SH-SY5Y (cell line): ENCODE data around the gene CCNL2.

Source experiments
- GATA2 ChIP-seq: IDR thresholded peaks from 2 replicates; pipeline ENCODE4 v1.6.1; 2011; ENCODE audit warnings: mild to moderate bottlenecking, low read depth, low read length
- GATA3 ChIP-seq: IDR thresholded peaks from 2 replicates; pipeline ENCODE4 v1.6.1; 2011; ENCODE audit warnings: low read depth, mild to moderate bottlenecking, low read length, moderate library complexity

The CCNL2 gene

GRCh38 chr1:1399187-1399871 is at the start of gene CCNL2:
Gene CCNL2 (minus strand): TSS chr1:1399335. CDS start chr1:1399306, 29 bp downstream.
- TF ChIP-seq GATA2 (no peak), GATA3 (no peak)

- TF ChIP-seq GATA2, result no peak
- TF ChIP-seq GATA3, result no peak
Measured at GRCh38 chr1:1442069-1442770, 43.1 kb upstream of the CCNL2 start.

GRCh38 chr1:1441002-1441888 is 42.1 kb upstream of the CCNL2 start:
- TF ChIP-seq GATA3 (no peak), GATA2 (no peak)

- no peak for TF ChIP-seq GATA3
- TF ChIP-seq GATA2, result no peak
Measured at GRCh38 chr1:1440262-1441001, 41.3 kb upstream of the CCNL2 start.

GRCh38 chr1:1439546-1440261 is 40.6 kb upstream of the CCNL2 start:
- TF ChIP-seq GATA3 (no peak), GATA2 (no peak)

GRCh38 chr1:1438531-1439381 is 39.6 kb upstream of the CCNL2 start:
- TF ChIP-seq GATA2 (no peak), GATA3 (no peak)

GRCh38 chr1:1437904-1438376 is 38.8 kb upstream of the CCNL2 start:
- TF ChIP-seq GATA2, result no peak
- no peak for TF ChIP-seq GATA3

GRCh38 chr1:1437033-1437903 is 38.1 kb upstream of the CCNL2 start:
- no peak for TF ChIP-seq GATA2
- TF ChIP-seq GATA3, result no peak

- no peak for TF ChIP-seq GATA3
- TF ChIP-seq GATA2, result no peak
Measured at GRCh38 chr1:1436630-1437032, 37.5 kb upstream of the CCNL2 start.

- TF ChIP-seq GATA3, result no peak
- no peak for TF ChIP-seq GATA2
Measured at GRCh38 chr1:1435911-1436629, 36.9 kb upstream of the CCNL2 start.
